SK-N-SH (cell line): ENCODE measurements around the gene ERRFI1.

Source experiments
- CHD2 ChIP-seq: fragments of 150-350 bp; IDR thresholded peaks from 2 replicates; pipeline ENCODE4 v1.6.1; 2018; ENCODE audit warnings: low read length; ENCODE audit not compliant: partially characterized antibody
- EP300 ChIP-seq, 2 experiments: IDR thresholded peaks; 2 replicates each; pipeline versions ENCODE4 v1.4.0 to v1.6.1; 2012; ENCODE audit warnings: borderline replicate concordance in 1 of 2, low read depth in 1 of 2, low read length in 1 of 2
- JUND ChIP-seq: IDR thresholded peaks from 2 replicates; pipeline ENCODE4 v1.4.0; 2012
- NRF1 ChIP-seq: IDR thresholded peaks from 2 replicates; pipeline ENCODE4 v1.6.1; 2012; ENCODE audit warnings: low read depth, mild to moderate bottlenecking, low read length
- SIN3A ChIP-seq: IDR thresholded peaks from 2 replicates; pipeline ENCODE4 v1.6.1; 2012; ENCODE audit warnings: low read depth, mild to moderate bottlenecking, low read length, moderate library complexity, borderline replicate concordance
- SMC3 ChIP-seq: IDR thresholded peaks from 2 replicates; pipeline ENCODE4 v1.6.1; 2012; ENCODE audit warnings: low read depth, low read length, improper control_type of control experiment
- TAF1 ChIP-seq: IDR thresholded peaks from 2 replicates; pipeline ENCODE4 v1.6.1; 2012; ENCODE audit warnings: low read depth, mild to moderate bottlenecking, low read length, moderate library complexity, borderline replicate concordance
- TEAD4 ChIP-seq: IDR thresholded peaks from 2 replicates; pipeline ENCODE4 v1.4.0; 2012; ENCODE audit warnings: mild to moderate bottlenecking, borderline replicate concordance; ENCODE audit not compliant: insufficient read depth
- TF ChIP-seq, protein P1 (sequence below): IDR thresholded peaks from 2 replicates; pipeline ENCODE4 v1.4.0; 2012; ENCODE audit warnings: low read depth
- TF ChIP-seq, protein P2 (sequence below): fragments of 200-600 bp; sonication (generic); IDR thresholded peaks from 2 replicates; pipeline ENCODE4 v1.6.1; 2017; ENCODE audit warnings: antibody characterized with exemption, mild to moderate bottlenecking, moderate library complexity
- TF ChIP-seq, protein P3 (sequence below): IDR thresholded peaks from 2 replicates; pipeline ENCODE4 v1.6.1; 2012; ENCODE audit warnings: mild to moderate bottlenecking, low read depth, low read length, moderate library complexity

DNA sequence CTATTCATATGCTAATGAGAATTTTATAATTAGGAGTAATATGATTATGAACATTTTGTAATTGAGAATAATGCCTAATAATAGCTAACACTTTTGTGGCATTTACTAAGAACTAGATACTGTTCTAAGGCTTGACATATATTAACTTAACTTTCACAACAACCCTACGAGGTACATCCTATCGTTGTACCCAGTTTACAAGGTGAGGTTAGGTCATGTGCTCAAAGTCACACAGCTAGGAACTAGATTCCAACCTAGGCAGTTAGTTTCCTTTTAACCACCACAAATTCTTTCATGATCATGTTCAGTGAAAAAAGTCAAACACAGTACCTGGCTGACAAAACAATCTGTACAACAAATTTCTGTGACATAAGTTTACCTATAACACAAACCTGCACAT lies 13.0 kb upstream of the ERRFI1 start:
- TF ChIP-seq TAF1 (no peak), NRF1 (no peak), JUND (no peak), EP300 (IDR thresholded peaks at IDR 0.05; ENCODE audit: borderline replicate concordance in 1 of 2, low read depth in 1 of 2, low read length in 1 of 2) (no peak), CHD2 (no peak), TEAD4 (no peak), SIN3A (no peak), SMC3 (no peak)
- TF ChIP-seq, protein P1, sequence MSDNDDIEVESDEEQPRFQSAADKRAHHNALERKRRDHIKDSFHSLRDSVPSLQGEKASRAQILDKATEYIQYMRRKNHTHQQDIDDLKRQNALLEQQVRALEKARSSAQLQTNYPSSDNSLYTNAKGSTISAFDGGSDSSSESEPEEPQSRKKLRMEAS: no peak
- TF ChIP-seq, protein P2, sequence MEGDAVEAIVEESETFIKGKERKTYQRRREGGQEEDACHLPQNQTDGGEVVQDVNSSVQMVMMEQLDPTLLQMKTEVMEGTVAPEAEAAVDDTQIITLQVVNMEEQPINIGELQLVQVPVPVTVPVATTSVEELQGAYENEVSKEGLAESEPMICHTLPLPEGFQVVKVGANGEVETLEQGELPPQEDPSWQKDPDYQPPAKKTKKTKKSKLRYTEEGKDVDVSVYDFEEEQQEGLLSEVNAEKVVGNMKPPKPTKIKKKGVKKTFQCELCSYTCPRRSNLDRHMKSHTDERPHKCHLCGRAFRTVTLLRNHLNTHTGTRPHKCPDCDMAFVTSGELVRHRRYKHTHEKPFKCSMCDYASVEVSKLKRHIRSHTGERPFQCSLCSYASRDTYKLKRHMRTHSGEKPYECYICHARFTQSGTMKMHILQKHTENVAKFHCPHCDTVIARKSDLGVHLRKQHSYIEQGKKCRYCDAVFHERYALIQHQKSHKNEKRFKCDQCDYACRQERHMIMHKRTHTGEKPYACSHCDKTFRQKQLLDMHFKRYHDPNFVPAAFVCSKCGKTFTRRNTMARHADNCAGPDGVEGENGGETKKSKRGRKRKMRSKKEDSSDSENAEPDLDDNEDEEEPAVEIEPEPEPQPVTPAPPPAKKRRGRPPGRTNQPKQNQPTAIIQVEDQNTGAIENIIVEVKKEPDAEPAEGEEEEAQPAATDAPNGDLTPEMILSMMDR: no peak
- TF ChIP-seq, protein P3, sequence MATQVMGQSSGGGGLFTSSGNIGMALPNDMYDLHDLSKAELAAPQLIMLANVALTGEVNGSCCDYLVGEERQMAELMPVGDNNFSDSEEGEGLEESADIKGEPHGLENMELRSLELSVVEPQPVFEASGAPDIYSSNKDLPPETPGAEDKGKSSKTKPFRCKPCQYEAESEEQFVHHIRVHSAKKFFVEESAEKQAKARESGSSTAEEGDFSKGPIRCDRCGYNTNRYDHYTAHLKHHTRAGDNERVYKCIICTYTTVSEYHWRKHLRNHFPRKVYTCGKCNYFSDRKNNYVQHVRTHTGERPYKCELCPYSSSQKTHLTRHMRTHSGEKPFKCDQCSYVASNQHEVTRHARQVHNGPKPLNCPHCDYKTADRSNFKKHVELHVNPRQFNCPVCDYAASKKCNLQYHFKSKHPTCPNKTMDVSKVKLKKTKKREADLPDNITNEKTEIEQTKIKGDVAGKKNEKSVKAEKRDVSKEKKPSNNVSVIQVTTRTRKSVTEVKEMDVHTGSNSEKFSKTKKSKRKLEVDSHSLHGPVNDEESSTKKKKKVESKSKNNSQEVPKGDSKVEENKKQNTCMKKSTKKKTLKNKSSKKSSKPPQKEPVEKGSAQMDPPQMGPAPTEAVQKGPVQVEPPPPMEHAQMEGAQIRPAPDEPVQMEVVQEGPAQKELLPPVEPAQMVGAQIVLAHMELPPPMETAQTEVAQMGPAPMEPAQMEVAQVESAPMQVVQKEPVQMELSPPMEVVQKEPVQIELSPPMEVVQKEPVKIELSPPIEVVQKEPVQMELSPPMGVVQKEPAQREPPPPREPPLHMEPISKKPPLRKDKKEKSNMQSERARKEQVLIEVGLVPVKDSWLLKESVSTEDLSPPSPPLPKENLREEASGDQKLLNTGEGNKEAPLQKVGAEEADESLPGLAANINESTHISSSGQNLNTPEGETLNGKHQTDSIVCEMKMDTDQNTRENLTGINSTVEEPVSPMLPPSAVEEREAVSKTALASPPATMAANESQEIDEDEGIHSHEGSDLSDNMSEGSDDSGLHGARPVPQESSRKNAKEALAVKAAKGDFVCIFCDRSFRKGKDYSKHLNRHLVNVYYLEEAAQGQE: no peak
